ENCODE data around the gene THOC6. TPM values are rescaled to one million over a fixed set of nuclear protein-coding genes. Genes with fewer than 3 reads are reported as not detected.
A peak's percentile ranks its signal among the peaks of the same experiment; 100 is the strongest.

THOC6 gene
- total RNA-seq, 1 experiment from 2014 or later = 25.5 TPM

DNA sequence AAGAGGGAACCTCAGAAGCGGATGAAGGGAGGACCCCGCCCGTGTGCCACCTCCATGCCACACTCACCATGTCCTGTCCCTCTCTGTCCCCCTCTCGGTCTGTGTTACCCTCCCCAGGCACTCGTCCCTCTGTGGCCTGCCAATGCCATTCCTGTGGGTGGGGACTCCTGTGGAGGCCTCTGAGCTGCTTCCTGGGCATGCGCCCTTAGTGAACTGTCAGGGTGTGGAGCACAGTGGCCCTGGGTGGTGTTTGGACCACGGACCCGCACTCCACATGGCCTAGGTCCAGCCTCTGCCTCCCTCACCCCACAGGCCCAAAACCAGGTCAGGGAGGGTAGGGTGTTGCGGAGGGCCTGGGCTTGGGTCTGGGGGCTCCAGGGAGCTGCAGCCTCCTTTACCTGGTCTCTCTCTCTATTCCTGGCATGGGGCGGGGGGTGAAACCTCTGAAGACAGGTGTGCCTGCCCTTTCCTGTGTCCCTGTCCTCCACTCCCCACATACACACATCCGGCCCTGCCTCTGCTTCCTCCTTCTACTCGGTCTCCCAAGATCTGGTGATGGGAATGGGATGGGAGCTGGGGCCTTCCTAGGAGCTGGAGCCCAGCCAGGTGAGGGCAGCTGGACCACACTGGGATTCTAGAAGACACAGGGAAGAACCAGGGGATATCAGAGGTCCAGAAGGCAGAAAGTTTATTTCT lies 32.1 kb upstream of the THOC6 start:
- DNase-seq (ENCODE audit: low read depth) = no peak

DNA sequence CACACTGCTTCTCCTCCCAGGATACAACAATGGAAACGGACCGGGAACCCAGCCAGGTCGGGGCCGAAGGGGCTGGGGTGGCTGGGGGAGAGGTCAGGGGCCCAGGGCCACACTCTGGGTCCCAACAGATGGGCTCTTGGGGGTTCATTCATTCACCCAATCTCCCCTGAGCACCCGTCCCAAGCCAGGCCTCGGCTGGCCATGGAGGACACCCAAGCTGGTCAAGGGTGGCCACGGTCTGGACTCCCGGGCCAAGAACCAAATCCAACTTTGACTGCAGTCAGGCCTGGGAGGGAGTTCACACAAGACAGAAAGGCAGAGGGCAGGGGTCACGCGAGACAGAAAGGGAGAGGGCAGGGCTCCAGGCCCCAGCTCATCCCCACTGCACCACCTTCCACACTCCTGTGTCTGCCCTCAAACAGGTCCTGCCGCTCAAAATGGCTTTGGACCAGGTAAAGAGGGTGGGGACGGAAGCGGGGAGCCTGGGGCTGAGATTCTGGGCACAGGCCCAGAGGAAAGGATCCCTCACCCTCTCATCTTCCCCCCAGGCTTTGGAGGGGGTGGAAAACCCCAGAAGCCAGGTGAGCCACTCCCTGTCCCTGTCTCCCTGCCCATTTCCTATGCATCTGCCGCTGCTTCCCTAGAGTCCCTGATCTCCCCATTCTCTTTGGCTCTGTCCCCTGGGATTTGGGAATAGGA lies 31.3 kb upstream of the THOC6 start:
- DNase-seq (ENCODE audit: low read depth) = no peak

DNA sequence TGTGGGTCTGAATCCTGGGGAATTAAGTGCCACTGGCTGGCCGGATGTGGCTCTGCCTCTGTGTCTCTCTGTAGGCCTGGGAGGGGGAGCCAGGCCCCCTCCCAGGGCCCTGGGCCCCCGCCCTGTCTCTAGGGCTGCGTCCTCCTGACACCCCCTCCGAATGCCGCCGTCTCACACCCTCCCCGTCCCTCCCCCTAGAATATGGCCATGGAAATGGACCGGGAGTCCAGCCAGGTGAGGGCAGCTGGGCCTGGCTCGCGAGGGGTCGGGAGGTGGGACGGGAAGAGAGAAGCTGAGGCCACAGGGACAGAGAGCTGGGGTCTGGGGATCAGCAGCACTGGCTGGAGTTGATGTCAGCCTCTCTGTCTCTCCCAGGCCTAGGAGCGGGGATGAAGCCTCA lies 27.5 kb upstream of the THOC6 start:
- no peak for DNase-seq (ENCODE audit: low read depth)

DNA sequence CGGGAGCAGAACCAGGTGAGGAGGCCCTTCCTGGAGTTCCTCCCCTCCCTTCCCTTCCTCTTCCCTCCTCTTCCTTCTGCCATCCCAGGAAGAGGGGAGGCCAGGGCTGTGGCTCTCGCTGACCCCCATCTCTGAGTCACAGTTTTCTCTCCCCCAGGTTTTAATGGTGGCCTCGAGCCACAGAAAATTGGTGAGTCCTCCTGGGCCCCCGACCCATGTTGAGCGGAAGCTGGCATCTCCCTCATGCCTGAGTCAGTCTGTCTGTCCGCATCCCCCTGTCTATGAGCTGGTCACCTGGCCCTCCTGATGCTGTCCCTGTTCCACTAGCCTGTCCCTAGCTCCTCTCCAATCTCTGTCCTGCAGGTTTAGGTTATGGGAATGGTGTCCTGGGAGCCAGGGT lies 23.9 kb upstream of the THOC6 start:
- no peak for DNase-seq (ENCODE audit: low read depth)

DNA sequence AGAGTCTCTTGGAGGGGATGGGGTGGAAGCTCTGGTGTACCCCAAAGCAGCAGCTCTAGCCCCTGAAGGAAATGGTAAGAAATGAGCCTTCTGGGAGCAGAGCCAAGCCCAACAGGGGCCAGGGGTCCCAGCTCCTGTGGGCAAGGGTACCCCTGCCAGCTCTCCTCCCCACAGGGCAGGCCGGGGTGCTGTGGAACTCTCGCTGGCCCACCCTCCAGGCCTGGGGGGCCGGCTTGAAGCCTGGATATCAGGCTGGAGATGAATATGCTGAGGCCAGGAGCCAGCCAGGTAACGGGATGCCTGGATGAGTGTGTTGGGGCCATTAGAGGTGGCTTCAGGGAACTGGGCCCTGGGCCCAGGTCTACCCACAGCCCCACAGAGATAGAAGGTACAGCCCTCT lies 23.3 kb upstream of the THOC6 start:
- DNase-seq (ENCODE audit: low read depth) = no peak

DNA sequence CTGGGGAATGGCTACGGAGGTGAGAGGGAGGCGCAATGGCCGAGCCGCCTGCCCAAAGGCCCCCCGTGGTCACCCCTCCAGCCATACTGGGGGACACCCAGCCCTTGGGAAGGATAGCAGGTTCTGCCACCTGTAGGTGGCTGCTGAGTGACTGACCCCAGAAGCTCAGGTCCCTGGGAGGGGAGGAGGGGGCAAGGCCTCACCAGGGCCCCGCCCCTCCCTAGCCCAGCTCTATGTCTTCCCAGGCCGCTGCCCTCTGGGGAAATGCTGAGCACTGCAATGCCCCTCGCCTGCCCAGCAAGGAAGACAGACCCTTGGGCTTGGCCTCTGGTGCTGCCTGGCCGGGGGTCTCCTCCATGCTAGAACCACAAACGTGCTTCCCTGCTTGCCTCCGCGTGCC lies 22.5 kb upstream of the THOC6 start:
- DNase-seq (ENCODE audit: low read depth) = no peak

DNA sequence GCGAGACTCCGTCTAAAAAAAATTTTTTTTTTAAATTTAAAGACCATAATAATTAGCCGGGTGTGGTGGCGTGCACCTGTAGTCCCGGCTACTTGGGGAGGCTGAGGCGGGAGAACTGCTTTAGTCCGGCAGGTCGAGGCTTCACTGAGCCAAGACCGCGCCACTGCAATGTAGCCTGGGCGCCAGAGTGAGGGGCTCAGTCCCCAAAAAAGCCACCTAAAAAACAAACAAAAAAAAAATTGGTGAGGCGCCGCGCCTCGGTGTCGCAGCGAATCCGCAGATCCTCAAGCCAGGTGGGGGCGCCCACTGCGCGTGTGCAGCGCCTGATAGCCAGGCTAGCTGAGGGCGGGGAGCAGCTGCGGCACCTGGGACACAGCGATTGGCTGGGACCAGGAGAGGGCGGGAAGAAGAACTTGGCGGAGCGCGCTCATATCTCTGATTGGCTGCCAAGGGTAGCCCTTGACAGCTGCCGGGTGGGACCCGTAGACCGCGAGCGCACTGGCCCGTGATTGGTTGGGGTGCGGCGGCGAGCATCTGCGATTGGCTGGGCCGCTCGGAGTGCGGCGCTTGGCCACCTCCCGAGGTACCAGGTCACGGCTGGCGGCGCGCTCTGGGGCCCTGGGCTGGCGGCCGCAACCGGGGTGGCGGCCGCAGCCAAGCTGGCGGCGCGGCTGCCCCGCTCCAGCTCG lies 20.1 kb upstream of the THOC6 start:
- peak; percentile 98 for DNase-seq (ENCODE audit: low read depth)

DNA sequence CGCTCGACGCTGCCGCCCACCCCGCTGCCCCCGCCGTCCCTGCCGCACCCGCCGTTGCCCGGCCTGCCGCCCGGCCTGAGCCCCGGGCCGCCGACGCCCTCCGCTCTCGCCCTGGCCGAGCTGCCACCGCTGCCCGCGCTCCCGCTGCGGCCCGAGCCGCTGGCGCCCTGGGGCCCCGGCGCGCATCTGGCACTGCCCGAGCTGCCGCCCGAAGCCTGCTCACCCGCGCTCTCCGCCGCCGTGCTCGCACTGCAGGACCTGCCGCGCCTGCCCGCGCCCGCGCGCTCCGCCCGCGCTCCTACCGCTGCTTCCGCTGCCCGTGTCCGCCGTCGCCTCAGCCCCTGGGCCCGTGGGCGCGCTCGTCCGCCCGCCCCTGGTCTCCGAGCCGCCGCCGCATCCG lies 19.5 kb upstream of the THOC6 start:
- DNase-seq (ENCODE audit: low read depth) = peak; percentile 61

DNA sequence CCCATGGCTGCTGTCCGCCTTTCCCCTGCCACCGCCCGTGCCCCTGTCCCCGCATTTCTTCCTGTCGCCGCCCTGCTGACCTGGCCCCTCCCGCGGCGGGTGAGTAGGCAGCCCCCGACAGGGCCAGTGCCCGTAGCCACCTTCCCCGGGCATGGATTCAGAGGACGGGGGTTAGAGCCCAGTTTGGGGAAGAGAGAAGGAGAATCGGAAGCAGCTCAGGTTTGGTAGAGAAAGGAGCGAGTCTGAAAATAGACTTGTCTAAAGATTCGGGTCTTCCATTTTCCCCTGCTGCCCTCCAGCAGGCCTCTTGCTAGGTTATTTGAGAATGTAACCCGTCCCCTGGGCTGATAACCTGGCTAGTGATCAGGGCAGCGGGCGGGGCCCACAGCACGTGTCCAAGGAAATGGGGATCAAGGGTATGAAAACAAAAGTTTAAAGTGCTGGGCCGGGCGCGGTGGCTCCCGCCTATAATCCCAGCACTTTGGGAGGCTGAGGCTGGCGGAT lies 19.0 kb upstream of the THOC6 start:
- DNase-seq (ENCODE audit: low read depth) = peak; percentile 55

DNA sequence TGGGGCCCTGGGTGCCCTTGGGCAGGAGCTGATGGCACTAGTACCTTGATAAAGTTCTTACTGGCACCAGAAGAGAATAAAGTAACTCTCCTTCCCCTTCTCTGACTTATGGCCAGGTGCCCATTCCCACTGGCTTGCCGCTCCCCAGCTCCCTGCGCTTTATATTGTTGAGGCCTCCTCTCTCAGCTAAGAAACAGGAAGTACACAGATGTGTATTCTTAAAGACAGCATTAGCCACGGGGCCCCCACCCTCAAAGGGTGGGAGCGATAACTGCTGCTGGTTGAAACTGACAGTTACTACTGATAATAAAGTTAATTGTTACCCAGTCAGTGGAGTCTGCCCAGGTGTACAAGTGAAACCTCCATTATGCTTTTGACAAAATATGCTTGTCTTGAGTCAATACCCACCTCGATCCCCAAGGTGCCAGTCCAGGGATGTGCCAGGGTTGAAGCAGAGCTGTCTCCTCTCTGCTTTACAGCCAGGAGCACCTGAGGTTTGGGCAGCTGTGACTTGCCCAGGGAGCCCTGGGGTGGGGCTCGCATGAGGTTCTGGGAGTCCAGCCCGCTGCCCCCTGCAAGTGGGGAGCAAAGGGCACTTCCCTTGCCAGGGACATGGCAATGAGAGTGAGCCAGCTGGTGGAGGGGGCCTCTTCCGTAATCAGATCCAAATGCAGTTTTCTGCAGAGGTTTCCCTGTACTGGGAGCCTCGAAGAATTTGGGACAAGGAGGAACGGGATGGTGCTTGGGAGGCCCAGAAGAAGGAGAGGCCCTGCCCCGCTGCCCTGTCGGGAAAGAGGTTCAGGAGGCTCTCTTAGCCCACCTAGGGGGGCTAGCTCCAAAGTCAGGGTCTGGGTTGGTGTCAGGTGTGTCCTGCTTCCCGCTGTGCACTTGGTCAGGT lies 16.5 kb upstream of the THOC6 start:
- no peak for DNase-seq (ENCODE audit: low read depth)

DNA sequence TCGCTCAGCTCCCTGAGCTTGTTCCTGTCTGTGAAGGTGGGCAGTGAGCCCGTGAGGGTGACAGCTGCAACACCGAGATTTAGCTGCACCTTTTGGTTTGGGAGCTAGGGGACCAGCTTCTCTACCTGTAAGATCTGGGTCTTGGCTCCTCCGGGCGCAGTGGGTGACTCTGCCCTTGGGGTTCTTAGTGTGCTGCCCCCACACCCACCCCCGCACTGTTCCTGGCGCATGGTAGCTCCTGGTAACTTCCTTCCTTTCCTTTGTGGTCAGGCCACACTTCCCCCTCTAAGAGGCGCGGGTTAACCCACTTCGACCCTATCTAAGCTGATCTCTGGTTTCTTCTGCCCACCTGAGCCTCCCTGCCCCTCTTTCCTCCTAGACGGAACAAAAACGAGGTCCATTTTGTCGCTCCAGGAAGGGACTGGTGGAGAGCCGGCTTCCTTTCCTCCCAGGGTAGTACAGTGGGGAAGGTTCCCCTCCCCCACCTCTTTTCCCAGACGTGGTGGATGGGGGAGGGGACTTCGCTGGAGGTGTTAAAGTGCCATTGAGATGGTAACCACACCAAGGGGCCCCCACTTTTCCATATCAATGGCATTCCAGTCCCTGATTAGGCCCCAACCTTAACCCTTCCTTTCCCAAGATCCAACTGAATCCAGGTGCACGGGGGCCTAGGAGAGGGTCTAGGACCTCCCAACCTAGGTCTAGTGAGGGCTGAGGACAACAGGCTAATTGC lies 15.7 kb upstream of the THOC6 start:
- no peak for DNase-seq (ENCODE audit: low read depth)

DNA sequence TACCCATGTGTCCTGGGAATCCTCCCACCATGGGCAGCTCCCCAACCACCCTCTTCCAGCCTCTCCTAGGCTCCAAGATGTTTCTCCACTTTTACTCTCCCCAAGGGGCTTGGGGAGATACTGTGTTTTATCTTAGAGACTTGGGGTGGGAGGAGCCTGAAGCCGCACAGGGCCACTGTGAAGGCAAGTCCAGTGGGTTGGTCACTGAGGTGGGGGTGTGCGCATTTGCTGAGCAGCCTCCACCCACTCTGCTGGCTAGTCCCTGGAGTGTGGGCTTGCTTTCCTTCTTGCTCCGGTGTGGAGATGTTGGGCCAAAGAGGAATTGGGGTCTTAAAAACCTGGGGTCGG lies 15.2 kb upstream of the THOC6 start:
- DNase-seq (ENCODE audit: low read depth) = no peak

DNA sequence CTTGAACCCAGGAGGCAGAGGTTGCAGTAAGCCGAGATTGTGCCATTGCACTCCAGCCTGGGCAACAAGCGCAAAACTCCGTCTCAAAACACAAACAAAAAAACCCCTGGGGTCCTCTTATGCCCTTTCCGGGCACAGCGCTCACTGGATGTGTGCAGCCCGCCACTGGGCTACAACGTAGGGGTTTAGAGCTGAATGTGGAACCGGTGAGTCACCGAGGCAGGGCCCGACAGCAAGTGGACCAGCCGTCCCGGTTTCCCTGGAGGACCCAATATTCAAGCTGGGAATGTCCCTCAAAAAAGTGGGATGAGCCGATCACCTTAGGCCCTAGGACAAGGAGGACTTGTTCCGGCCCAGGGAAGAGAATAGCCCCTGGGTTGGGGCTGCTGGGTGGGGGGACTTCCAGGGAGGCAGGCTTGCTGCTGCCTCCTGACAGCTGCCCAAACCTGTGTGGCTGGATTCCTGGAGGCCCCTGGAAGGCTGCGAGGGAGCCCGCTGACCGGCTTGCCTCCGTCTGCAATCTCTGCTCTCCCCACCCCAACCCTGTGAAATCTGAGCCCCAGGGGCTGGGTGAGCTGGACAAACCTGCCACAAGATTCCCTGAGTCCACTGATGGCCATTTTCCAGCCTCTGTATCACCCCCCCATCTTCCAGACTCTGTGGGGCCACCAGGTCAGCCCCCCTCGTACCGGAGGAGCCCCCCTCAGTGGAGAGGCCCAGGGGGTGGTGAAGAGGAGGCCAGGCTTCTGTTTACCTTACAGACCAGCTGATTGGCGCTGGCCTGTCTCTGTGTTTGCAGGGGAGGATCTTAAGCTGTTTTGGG lies 14.1 kb upstream of the THOC6 start:
- no peak for DNase-seq (ENCODE audit: low read depth)

DNA sequence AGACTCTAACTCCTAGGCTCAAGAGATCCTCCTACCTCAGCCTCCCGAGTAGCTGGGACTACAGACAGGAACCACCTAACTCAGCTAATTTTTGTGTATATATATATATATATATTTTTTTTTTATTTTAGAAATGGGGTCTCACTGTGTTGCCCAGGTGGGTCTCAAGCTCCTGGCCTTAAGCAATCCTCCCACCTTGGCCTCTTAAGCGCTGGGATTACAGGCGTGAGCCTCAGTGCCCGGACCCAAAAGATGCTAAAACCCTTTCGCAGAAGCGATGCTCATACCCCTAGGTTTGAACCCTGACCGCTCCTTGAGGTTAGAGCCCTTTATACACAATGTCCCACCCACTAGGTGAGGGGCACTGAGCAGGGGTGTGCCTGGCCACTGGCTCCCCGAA lies 13.3 kb upstream of the THOC6 start:
- DNase-seq (ENCODE audit: low read depth) = no peak

DNA sequence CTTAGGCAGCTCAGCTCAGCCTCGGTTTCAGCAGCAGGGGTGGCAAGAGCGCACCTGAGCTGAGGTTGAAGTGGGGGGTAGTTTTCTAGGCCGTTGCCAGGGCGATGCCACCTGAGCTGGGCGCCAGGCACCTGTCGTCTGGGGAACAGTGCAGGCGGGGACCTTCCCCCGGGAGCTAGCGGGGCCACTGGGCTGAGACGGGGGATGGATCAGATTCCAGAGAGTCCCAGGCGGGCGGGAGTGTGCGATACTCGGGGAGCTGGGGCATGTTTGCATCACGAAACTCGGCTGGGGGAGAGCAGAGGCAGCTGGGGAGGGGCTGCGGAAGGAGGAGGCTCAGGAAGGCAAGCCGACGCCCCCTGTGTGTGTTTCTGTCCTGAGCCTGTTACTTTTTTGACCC lies 11.6 kb upstream of the THOC6 start:
- no peak for DNase-seq (ENCODE audit: low read depth)

DNA sequence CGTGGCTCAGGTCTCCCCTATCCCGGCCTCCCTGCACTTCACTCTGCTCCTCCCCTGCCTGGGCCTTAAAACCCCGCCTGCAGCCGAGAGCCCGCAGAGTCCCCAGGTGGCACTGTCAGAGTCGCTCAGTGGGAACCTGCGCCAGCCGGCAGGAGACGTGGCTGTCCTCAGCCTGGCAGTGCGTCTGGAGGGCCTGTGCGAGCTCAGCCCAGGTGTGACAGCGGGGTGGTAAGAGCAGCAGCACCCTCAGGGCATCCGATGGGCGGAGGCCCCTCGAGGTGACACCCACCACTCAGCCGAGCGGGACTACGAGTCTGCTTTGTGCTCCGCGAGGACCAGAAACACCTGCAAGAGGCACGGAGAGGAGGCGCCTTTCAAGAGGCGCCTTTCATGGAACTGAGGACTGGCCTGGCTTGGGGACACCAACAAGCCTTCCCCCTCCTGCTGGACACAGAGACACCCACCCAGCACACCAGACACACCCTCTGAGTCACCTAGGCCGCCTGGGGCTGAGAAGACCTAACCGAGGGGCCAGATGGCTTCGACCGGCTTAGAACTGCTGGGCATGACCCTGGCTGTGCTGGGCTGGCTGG lies 10.9 kb upstream of the THOC6 start, which contains the start of gene CLDN9:
Gene CLDN9, plus strand, starts transcription at position 96 of the 593 bp plus-strand sequence. Its CDS starts 440 bp downstream, at position 536.
- DNase-seq (ENCODE audit: low read depth) = peak; percentile 51

DNA sequence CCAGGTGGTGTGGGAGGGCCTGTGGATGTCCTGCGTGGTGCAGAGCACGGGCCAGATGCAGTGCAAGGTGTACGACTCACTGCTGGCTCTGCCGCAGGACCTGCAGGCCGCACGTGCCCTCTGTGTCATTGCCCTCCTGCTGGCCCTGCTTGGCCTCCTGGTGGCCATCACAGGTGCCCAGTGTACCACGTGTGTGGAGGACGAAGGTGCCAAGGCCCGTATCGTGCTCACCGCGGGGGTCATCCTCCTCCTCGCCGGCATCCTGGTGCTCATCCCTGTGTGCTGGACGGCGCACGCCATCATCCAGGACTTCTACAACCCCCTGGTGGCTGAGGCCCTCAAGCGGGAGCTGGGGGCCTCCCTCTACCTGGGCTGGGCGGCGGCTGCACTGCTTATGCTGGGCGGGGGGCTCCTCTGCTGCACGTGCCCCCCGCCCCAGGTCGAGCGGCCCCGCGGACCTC lies 10.3 kb upstream of the THOC6 start:
- no peak for DNase-seq (ENCODE audit: low read depth)

DNA sequence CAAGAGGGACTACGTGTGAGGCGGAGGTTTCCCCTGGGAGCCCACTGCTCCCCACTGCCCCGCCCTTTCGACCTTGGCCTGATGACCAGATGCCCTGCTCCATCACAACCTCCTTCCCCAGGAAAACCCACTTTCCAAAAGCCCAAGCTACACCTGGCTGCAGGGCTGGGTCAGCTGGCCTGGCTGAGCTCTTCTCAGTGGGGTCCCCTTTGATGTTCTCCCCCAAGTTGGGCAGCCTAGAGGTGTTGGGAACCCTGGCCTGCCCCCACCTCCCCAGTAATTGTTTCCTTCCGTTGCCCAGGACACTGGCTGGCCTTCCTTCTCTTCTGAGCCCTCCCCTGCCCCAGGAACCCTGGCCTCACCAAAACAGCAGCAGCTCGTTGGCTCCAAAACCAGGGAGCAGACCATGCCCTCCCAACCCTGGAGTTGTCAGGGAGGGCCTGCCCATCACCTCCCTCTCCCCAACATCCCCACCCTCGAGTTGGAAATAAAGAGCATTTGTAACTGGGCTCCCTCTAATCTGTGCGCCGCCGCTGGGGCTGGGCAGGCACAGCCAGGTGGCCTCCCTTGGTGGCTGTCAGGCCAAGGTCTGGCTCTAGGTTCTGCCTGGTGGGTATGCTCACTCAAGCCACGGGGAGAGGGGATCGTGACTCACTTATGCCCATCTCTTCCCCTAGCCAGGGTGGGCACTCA lies 9.7 kb upstream of the THOC6 start:
- DNase-seq (ENCODE audit: low read depth) = no peak

DNA sequence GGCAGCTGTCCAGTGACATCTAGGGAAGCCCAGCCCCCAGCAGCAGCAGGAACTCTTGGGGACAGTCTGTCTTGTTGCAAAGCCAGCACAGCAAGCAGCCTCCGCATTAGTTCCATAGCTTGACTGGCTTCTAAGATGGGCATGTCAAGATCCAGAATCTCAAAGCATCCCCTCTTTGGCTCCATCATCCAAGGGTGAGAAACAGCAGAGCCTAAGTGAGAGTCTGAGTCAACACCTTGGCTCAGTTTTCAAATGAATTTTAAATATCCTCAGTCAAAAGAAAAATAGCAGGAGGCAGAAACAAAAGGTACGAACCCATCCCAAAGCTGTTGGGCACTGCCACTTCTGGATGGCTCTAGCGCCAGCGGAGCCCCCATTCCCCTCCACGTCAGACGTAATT lies 8.9 kb upstream of the THOC6 start:
- no peak for DNase-seq (ENCODE audit: low read depth)
